GM18858 (cell line): ENCODE measurements around the gene ARMS2.

ENCODE experiments used
- ATAC-seq: cut with Tn5 transposase; IDR thresholded peaks from one replicate; pipeline ENCODE4 v1.9.1; 2021; ENCODE audit not compliant: unreplicated experiment

ARMS2 gene

GRCh38 chr10:122454603-122455080 is at the start of gene ARMS2:
TSS of gene ARMS2 (plus strand) at chr10:122454653. CDS start at chr10:122454728, 75 bp downstream.
- ATAC-seq: no peak

- ATAC-seq: no peak
Observed at GRCh38 chr10:122407375-122408125, 46.9 kb upstream of the ARMS2 start.

GRCh38 chr10:122413327-122413726 is 41.1 kb upstream of the ARMS2 start:
- ATAC-seq: no peak

GRCh38 chr10:122417667-122418066 is 36.8 kb upstream of the ARMS2 start:
- ATAC-seq: no peak

- no peak for ATAC-seq
Observed at GRCh38 chr10:122419016-122419415, 35.4 kb upstream of the ARMS2 start.

- ATAC-seq: no peak
Observed at GRCh38 chr10:122419876-122420623, 34.4 kb upstream of the ARMS2 start.

- no peak for ATAC-seq
Observed at GRCh38 chr10:122420624-122421007, 33.8 kb upstream of the ARMS2 start.

- ATAC-seq: no peak
Observed at GRCh38 chr10:122421054-122421625, 33.3 kb upstream of the ARMS2 start.

GRCh38 chr10:122421742-122422141 is 32.7 kb upstream of the ARMS2 start:
- no peak for ATAC-seq

- ATAC-seq: no peak
Observed at GRCh38 chr10:122422266-122422989, 32.0 kb upstream of the ARMS2 start.

- no peak for ATAC-seq
Observed at GRCh38 chr10:122424059-122424458, 30.4 kb upstream of the ARMS2 start.

- ATAC-seq: no peak
Observed at GRCh38 chr10:122426829-122427228, 27.6 kb upstream of the ARMS2 start.

GRCh38 chr10:122427280-122427679 is 27.2 kb upstream of the ARMS2 start:
- ATAC-seq: no peak

- ATAC-seq: no peak
Observed at GRCh38 chr10:122435212-122435827, 19.1 kb upstream of the ARMS2 start.

- ATAC-seq: no peak
Observed at GRCh38 chr10:122441961-122442360, 12.5 kb upstream of the ARMS2 start.

GRCh38 chr10:122445469-122445868 is 9.0 kb upstream of the ARMS2 start:
- ATAC-seq: no peak

- no peak for ATAC-seq
Observed at GRCh38 chr10:122445904-122446303, 8.5 kb upstream of the ARMS2 start.

- no peak for ATAC-seq
Observed at GRCh38 chr10:122446668-122447423, 7.6 kb upstream of the ARMS2 start.

- no peak for ATAC-seq
Observed at GRCh38 chr10:122448600-122448999, 5.9 kb upstream of the ARMS2 start.

GRCh38 chr10:122449153-122449552 is 5.3 kb upstream of the ARMS2 start:
- ATAC-seq: no peak
